ENCODE measurements around the gene HS3ST4. TPM values are rescaled to one million over a fixed set of nuclear protein-coding genes. Genes with fewer than 3 reads are reported as not detected.

Gene HS3ST4
- total and polyA plus RNA-seq, 2 donors (not counting 1 experiment from before 2014, with no cell fraction given): not detected

- no peak overlapping the region for H3K4me3 Mint-ChIP-seq
- H3K4me3 ChIP-seq (ENCODE audit: control extremely low read depth in 1 of 5, extremely low read depth in 1 of 5, insufficient read depth in 1 of 5, low read depth in 2 of 5, low read length in 4 of 5): no peak overlapping the region
- peaks cover 18% of the 10 kb centered on the region for H3K27me3 Mint-ChIP-seq
- H3K27me3 ChIP-seq (replicated peaks in 1 of 4; ENCODE audit: control extremely low read depth in 1 of 4, control insufficient read depth in 3 of 4, insufficient read depth in 4 of 4, low read length in 3 of 4): no peaks in the 10 kb centered on the region
- DNase-seq (no peak), ATAC-seq (ENCODE audit: low read depth) (no peak)
- 53% methylated on average over 3 of the region's 3 CpGs for WGBS (ENCODE audit: insufficient coverage)
- peaks cover 3% of the 10 kb centered on the region for H3K9me3 Mint-ChIP-seq (ENCODE audit: insufficient read depth)
- H4K20me1 ChIP-seq (ENCODE audit: control insufficient read depth, insufficient read depth, low read length, poor library complexity, severe bottlenecking): no peaks in the 10 kb centered on the region
- no peaks in the 10 kb centered on the region for H3K4me1 Mint-ChIP-seq
- TF ChIP-seq CTCF (IDR thresholded peaks at IDR 0.05) (no peak), EZH2 (IDR thresholded peaks at IDR 0.05; ENCODE audit: borderline replicate concordance, insufficient read depth, low read depth, low read length, poor library complexity, severe bottlenecking) (no peak)
- no peak overlapping the region for H3K27ac Mint-ChIP-seq
- H3K79me2 ChIP-seq (ENCODE audit: control insufficient read depth, insufficient read depth, low read length): no peaks in the 10 kb centered on the region
- no peak overlapping the region for H3K9ac ChIP-seq (ENCODE audit: low read length)
- POLR2A ChIA-PET: no interaction called here
- H3K27ac ChIP-seq (ENCODE audit: low read length in 2 of 2): no peak overlapping the region
- H2AFZ ChIP-seq (ENCODE audit: insufficient read depth, low read depth, low read length, poor library complexity, severe bottlenecking): no peak overlapping the region
- no peaks in the 10 kb centered on the region for H3K4me1 ChIP-seq (ENCODE audit: control insufficient read depth in 2 of 2, insufficient read depth in 2 of 2, low read length in 2 of 2)
- no peaks in the 10 kb centered on the region for H3K36me3 ChIP-seq (replicated peaks in 1 of 2; ENCODE audit: control extremely low read depth in 1 of 2, control insufficient read depth in 1 of 2, extremely low read depth in 1 of 2, insufficient read depth in 2 of 2, low read length in 1 of 2)
- peaks cover 0 to 3% (median 0%) of the 10 kb centered on the region in 3 donors for H3K9me3 ChIP-seq (ENCODE audit: control extremely low read depth in 1 of 3, control insufficient read depth in 2 of 3, insufficient read depth in 1 of 3, low read length in 2 of 3)
- intact Hi-C loops (cut with micrococcal nuclease): no loop called here
- no peak overlapping the region for H3K4me2 ChIP-seq (replicated peaks; ENCODE audit: low read depth, low read length, poor library complexity, severe bottlenecking)
- CTCF ChIA-PET: no interaction called here
Measured at GRCh38 chr16:25893332-25893731, 201.6 kb downstream of the HS3ST4 start.

GRCh38 chr16:25894093-25894492 lies 202.3 kb downstream of the HS3ST4 start:
- no peaks in the 10 kb centered on the region for H3K4me1 ChIP-seq (ENCODE audit: control insufficient read depth in 2 of 2, insufficient read depth in 2 of 2, low read length in 2 of 2)
- WGBS (ENCODE audit: insufficient coverage): 83% methylated on average over 3 of the region's 3 CpGs
- no peaks in the 10 kb centered on the region for H4K20me1 ChIP-seq (ENCODE audit: control insufficient read depth, insufficient read depth, low read length, poor library complexity, severe bottlenecking)
- peaks cover 0 to 2% (median 0%) of the 10 kb centered on the region in 3 donors for H3K9me3 ChIP-seq (ENCODE audit: control extremely low read depth in 1 of 3, control insufficient read depth in 2 of 3, insufficient read depth in 1 of 3, low read length in 2 of 3)
- no peak for TF ChIP-seq EZH2 (IDR thresholded peaks at IDR 0.05; ENCODE audit: borderline replicate concordance, insufficient read depth, low read depth, low read length, poor library complexity, severe bottlenecking)
- no peak for TF ChIP-seq CTCF (IDR thresholded peaks at IDR 0.05)
- CTCF ChIA-PET: no interaction called here
- Mint-ChIP-seq H3K9me3 (ENCODE audit: insufficient read depth) (peaks cover 3% of the 10 kb centered on the region), H3K27ac (no peak overlapping the region), H3K27me3 (peaks cover 18% of the 10 kb centered on the region), H3K4me3 (no peak overlapping the region), H3K4me1 (no peaks in the 10 kb centered on the region)
- no peak overlapping the region for H3K4me3 ChIP-seq (ENCODE audit: control extremely low read depth in 1 of 5, extremely low read depth in 1 of 5, insufficient read depth in 1 of 5, low read depth in 2 of 5, low read length in 4 of 5)
- intact Hi-C loops (cut with micrococcal nuclease): no loop called here
- POLR2A ChIA-PET: no interaction called here
- H3K27me3 ChIP-seq (replicated peaks in 1 of 4; ENCODE audit: control extremely low read depth in 1 of 4, control insufficient read depth in 3 of 4, insufficient read depth in 4 of 4, low read length in 3 of 4): no peaks in the 10 kb centered on the region
- H3K27ac ChIP-seq (ENCODE audit: low read length in 2 of 2): no peak overlapping the region
- no peaks in the 10 kb centered on the region for H3K36me3 ChIP-seq (replicated peaks in 1 of 2; ENCODE audit: control extremely low read depth in 1 of 2, control insufficient read depth in 1 of 2, extremely low read depth in 1 of 2, insufficient read depth in 2 of 2, low read length in 1 of 2)
- no peak overlapping the region for H2AFZ ChIP-seq (ENCODE audit: insufficient read depth, low read depth, low read length, poor library complexity, severe bottlenecking)
- ATAC-seq (ENCODE audit: low read depth) (no peak), DNase-seq (no peak)
- H3K79me2 ChIP-seq (ENCODE audit: control insufficient read depth, insufficient read depth, low read length): no peaks in the 10 kb centered on the region
- H3K9ac ChIP-seq (ENCODE audit: low read length): no peak overlapping the region
- H3K4me2 ChIP-seq (replicated peaks; ENCODE audit: low read depth, low read length, poor library complexity, severe bottlenecking): no peak overlapping the region

Measured in B cell (primary cell).